Stimulated activated CD4-positive, alpha-beta T cell treated with anti-CD3 and anti-CD28 coated beads, Interleukin-15, amount 100 ng/mL, for 1 hour (primary cell): ENCODE data around the gene CLPTM1L.
"Not testable (repeated sequence)": the region's sequence is repeated elsewhere in the genome, so short reads cannot be mapped to it uniquely, and the experiment has no call there.

Experiments
- DNase-seq, 2 donors: peaks; one replicate each; pipeline ENCODE4 v3.0.0-alpha.2; 2020; ENCODE audit warnings: low read depth in 1 of 2, low spot score in 1 of 2

Gene CLPTM1L

DNA sequence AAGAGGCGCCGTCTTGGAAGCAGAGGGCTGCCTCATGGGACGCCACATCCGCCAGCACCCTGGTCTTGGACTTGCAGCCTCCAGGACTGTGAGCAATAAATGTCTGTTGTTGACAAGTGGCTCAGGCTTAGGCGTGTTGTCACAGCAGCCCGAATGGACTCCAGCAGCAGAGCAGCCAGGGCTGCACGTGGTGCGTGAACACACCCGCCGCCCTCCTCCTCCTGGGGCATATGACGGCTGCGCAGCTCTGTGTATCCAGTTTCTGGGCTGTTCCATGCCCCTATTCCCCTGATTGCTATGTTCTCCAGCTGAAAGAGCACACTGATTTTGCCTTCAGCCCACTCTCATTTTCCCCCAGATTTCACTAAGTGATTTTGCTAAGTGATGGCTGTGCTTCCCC is 36.0 kb upstream of the CLPTM1L start:
- DNase-seq, result no peak

GRCh38 chr5:1380011-1380817 is 35.3 kb upstream of the CLPTM1L start:
- DNase-seq, result peak; percentile 29 to 40

DNA sequence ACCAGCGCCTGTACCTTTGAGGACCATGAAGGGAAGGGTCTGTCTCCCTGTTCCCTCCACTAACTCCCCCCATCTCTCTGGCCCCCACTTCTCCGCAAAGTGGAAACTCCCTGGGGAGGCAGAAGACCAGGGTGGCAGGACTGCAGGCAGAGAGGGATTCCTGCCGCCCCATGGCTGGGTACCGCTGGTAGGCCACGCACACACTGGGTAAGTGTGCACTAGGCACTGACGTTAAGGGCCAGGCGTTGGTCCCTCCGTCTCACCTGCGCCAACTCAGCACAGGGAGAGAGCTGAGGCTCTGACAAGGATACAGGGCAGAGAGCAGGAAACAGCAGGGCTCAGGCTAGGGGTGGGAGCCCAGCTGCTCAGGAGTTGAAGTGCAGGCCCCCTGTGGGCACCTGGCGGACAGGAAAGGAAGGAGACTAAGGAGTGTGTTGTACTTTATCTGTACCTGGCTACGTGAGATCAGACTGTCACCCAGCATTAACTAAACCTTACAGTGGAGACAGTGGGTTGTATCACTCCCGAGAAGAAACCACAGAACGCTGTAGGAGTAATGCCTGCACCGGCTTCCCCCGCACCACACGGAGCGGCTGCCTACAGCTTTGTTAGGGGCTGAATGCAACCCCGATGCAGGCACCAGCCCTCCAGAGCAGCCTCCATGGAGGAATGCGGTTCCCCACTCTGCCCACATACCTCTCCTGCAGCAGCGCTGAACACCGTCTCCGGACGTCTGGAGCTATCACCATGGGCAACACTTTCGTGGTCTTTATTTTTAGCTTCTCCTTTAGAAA is 34.2 kb upstream of the CLPTM1L start:
- no peak for DNase-seq

DNA sequence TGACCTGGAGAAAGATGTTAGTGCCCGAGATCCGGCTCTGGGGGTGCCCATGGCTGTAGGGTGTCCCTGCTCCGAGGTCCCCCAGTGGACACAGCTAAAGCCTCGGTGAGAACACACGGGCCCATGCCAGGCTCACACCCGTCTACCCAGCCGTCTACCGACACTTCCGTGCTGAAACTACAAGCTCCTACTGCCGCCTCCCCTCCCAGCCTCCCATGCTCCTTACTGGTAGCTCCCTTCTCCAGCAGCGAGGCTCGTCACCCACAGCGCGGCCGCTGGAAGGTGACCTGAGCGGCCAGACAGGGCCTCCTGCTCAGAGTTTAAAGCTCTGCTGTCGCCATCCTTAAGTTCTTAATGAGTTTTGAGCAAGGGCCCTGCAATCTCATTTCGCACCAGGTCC is 33.2 kb upstream of the CLPTM1L start:
- no peak for DNase-seq

- DNase-seq, result no peak
Observed at GRCh38 chr5:1376981-1377380, 32.1 kb upstream of the CLPTM1L start.

DNA sequence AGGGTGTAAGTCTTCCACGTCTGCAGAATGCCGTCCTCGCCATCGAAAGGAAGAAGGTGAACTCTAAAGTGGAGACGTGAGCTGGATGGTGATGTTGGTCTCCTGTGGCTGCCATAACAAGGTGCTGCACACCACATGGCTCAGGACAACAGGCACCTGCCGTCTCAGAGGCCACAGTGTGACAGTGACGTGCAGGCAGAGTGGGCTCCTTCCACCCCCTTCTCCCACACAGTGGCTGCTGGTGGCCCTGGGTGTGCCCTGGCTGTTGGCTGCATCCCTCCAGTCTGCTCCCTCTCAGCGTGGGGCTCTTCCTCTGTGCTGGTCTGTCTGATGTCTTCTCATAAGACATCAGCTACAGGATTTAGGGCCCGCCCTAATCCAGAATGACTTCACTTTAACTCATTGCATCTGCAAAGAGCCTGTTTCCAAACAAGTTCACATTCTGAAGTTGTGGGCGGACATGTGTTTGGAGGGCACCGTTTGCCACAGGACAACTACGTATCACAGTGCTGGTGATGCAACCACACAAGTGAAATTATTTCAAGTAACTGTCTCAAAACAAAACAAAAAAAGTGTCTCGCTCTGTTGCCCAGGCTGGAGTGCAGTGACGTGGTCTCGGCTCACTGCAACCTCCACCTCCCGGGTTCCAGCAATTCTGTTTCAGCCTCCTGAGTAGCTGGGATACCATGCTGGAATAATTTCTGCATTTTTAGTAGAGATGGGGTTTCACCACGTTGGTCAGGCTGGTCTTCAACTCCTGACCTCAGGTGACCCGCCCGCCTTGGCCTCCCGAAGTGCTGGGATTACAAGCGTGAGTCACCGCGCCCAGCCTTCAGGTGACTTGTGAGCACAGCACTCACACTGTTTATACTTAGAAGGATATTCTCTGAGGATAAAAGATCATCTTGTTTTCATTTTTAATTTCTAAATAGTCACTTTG is 31.2 kb upstream of the CLPTM1L start:
- no peak for DNase-seq

DNA sequence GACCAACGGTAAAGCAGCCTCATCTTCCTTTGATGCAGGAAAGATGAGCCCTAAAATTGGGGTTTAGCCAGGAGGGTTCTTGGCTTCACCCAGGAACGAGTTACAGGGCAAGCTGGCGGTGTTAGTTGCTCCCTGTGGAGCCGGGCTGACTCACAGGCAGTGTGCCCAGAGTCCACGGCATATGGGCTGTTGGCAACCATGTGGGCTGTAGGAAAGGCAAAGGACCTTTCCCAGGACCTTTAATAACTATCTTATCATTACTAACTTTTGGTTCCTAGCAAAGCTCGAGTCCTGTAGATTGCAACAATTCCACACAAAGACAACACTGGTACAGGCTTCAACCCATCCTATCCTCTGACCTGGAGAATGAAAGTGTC is 29.8 kb upstream of the CLPTM1L start:
- DNase-seq, result no peak

DNA sequence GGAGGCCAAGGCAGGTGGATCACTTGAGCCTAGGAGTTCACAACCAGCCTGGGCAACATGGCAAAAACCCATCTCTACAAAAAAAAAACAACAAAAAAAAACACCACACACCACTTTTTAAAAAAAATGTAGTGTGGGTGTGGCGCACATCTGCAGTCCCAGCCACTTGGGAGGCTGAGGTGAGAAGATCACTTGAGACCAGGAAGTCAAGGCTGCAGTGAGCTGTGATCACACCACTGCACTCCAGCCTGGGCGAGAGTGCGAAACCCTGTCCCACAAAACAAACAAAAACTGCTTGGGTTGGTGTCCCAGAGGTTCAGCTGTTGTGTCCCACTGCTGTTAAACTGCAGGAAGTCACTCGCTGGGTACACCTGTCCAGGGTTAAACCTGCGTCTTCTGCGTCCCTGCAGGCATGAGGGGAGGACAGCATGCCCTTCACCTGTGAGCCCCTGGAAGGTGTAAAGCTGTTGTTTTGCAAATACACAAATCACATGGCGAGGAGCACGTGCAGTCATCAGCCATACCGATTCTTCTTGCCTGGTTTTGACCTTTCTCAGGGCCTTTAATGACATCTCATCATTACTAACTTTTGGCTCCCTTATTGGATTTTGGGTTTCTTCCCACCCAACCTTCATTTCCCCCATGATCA is 29.3 kb upstream of the CLPTM1L start:
- no peak for DNase-seq

GRCh38 chr5:1371972-1372342 is 27.1 kb upstream of the CLPTM1L start:
- DNase-seq, result not testable (repeated sequence)

DNA sequence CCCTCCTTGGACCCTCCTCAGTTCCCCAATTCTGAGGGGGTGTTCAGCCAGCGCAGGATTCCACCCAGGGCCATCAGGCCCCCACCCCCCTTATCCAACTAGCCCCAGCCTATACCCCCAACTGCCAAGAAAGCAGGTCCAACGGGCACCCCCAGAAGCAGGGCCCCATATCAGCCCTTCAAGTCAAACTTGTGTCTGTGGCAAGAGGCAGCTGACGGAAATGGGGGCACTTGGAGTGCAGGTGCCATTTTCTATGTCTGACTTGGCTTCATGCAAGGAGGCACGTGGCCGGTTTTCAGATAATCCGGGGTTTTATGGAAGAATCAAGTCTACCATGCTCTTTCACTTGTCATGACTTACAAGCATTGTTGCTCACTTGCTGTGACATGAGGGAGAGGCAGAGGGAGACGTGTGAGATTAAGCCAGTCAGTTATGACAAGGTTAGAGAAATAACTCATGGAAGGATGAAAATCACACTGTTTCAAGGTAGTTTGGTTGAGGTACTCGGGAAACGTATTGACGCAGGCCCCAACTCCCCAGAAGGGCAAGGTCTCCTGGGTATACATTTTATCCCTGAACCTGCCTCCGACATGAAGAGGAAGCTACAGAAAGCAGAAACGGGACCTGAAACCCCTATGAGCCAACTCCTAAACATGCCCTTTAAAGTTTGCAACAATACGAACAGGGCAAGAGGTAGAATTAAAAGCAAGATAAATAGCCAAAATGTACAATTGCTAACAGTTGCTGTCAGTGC is 26.5 kb upstream of the CLPTM1L start:
- no peak for DNase-seq

- DNase-seq, result no peak
Observed at GRCh38 chr5:1370006-1370405, 25.1 kb upstream of the CLPTM1L start.

- no peak for DNase-seq
Observed at GRCh38 chr5:1368756-1369155, 23.9 kb upstream of the CLPTM1L start.

GRCh38 chr5:1368236-1368635 is 23.3 kb upstream of the CLPTM1L start:
- DNase-seq, result no peak

DNA sequence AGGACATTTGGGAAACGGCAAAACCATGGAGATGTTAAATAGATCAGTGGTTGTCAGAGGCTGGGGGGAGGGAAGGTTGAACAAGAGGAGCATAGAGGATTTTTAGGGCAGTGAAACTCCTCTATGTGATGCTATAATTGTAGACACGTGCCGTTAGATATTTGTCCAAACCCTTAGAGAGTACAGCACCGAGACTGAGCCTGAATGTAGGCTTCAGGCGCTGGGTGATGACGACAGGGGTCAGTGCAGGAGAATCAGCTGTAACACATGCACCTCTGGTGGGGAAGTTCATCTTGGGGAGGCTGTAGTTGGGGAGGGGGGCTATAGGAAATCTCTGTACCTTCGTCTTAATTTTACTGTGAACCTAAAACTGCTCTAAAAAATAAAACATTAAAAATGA is 22.2 kb upstream of the CLPTM1L start:
- DNase-seq, result no peak

DNA sequence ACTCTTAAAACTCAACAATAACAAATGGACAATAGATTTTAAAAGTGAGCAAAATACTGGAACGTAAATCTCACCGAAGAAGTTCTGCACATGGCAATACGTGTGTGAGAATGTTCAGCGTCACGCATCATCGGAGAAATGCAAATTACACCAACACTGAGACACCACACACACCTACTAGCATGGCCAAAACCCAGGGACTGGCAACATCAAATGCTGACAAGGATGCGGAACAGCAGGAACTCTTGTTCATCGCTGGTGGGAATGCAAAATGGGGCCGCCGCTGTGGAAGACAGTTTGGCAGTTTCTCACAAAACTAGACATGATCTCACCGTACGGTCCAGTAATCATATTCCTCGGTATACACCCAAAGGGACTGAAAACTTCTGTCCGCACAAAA is 21.6 kb upstream of the CLPTM1L start:
- DNase-seq, result no peak

GRCh38 chr5:1364211-1364610 is 19.3 kb upstream of the CLPTM1L start:
- DNase-seq, result no peak

- DNase-seq, result no peak
Observed at GRCh38 chr5:1363581-1363980, 18.7 kb upstream of the CLPTM1L start.

DNA sequence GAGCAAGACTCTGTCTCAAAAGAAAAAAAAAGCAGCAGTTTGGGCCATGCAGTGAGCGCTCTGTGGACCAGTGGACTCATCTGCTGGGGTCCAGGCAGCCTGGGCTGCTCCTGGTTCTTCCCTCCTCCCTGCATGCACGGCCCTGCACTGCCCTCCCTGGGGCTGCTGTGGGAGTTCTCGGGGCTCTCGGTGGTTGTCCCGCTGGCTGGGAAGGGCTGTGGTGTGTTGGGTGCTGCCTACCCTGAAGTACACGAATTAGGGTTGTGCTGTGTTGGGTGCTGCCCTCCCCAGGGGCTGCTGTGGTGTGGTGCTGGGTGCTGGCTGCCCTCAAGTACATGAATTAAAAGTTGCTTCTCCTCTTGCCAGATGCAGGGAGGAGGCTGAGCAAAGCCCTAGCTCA is 18.3 kb upstream of the CLPTM1L start:
- no peak for DNase-seq

DNA sequence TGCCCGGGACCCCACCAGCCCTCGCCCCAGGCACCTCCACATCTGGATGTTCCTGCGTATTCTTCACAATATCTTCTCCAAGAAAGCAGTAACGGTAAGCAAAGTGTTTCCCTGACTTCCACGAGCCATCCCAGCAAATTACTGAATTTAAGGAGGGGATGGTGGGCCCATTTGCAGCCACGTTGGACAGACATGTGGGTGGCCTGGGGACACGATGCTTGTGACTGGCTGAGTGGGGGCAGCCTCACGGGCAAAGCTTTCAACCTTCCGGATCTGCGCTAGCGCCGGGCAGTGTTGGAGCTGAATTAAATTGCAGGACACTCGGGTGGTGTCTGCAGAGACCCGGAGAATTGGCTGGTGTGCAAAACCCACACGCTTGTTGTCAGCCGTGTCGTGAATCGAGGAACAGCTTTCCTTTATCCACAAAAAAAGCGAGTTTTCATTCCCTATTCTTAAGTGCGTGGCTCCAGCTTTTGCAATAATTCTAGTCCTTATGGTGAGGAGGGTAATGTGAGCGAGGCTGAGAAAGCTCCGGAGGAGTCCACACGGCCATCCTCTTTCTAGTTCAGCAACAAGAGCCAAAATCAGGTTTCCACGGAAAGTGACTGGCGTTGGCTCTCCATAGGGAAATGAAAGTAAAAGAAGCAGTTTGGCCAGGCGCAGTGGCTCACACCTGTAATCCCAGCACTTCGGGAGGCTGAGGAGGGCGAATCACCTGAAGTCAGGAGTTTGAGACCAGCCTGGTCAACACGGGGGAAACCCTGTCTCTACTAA is 17.5 kb upstream of the CLPTM1L start:
- no peak for DNase-seq

DNA sequence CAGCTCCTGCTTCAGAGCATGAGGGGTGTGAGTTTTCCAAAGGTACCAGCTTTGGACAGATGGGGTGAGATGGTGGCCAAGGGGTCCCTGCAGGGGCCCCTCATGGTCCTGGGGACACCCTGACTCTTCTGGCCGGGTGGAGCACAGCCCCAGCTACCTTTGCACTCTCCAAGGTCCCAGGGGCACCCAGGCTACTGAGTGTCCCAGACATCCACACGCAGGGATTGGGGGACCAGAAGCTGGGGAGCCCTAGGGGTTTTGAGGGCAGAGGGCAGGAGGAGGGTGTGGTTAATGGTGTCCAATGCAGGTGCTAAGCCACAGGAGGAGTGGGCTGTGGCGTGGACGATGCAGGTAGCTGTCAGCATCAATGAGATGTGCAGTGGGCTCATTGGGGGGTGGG is 16.0 kb upstream of the CLPTM1L start:
- DNase-seq, result no peak
